HEK293 (cell line): ENCODE data around the gene MLLT3.

Source experiments
- CTCF ChIA-PET: fragments of 350-600 bp; formaldehyde crosslinking; extraction: SDS; loops from one replicate; lab custom pipeline; 2021; ENCODE audit warnings: antibody characterized with exemption; lab: Yijun Ruan, JAX
- POLR2A ChIA-PET: fragments of 300-600 bp; formaldehyde crosslinking; extraction: SDS; loops from one replicate; lab custom pipeline; 2020; ENCODE audit warnings: antibody characterized with exemption, inconsistent platforms; lab: Yijun Ruan, JAX
- H3K27ac ChIP-seq: fragments of 200-500 bp; sonication (Bioruptor generic); 2 replicates; pipeline ENCODE4 v1.5.1; 2014; ENCODE audit warnings: low read depth, low read length, control low read depth, inconsistent platforms; ENCODE audit errors: extremely low read depth
- H3K36me3 ChIP-seq, 2 experiments: fragments of 200-500 bp in 1 of 2; sonication (Bioruptor generic) in 1 of 2; 1 replicate in 1 of 2; 2 replicates in 1 of 2; pipeline ENCODE4 v1.5.1; 2014 to 2017; ENCODE audit warnings: inconsistent platforms in 2 of 2, low read length in 2 of 2; ENCODE audit not compliant: control insufficient read depth in 2 of 2, insufficient read depth in 1 of 2
- H3K4me1 ChIP-seq: fragments of 200-500 bp; sonication (Bioruptor generic); 2 replicates; pipeline ENCODE4 v1.5.1; 2014; ENCODE audit warnings: mild to moderate bottlenecking, low read length, inconsistent platforms; ENCODE audit not compliant: control insufficient read depth, insufficient read depth
- H3K4me3 ChIP-seq: 2 replicates; pipeline ENCODE4 v1.5.1; 2011; ENCODE audit warnings: low read depth, mild to moderate bottlenecking, control low read depth, low read length, moderate library complexity
- H3K9me3 ChIP-seq: fragments of 200-500 bp; sonication (Bioruptor generic); 2 replicates; pipeline ENCODE4 v1.5.1; 2014; ENCODE audit warnings: low read depth, low read length, inconsistent platforms; ENCODE audit not compliant: control insufficient read depth, insufficient read depth
- GLI2 ChIP-seq: fragments of 450-650 bp; formaldehyde crosslinking; IDR thresholded peaks from 2 replicates; pipeline ENCODE4; 2017; ENCODE audit warnings: missing biosample characterization, missing genetic modification characterization, low read depth, borderline replicate concordance
- IKZF3 ChIP-seq: fragments of 450-650 bp; IDR thresholded peaks from 2 replicates; pipeline ENCODE4 v1.5.0; 2018; ENCODE audit warnings: missing biosample characterization, mild to moderate bottlenecking, missing genetic modification characterization, moderate library complexity
- KLF10 ChIP-seq: fragments of 450-650 bp; IDR thresholded peaks from 2 replicates; pipeline ENCODE4 v1.5.1; 2018; ENCODE audit warnings: missing biosample characterization, mild to moderate bottlenecking, missing genetic modification characterization
- KLF17 ChIP-seq: fragments of 450-650 bp; formaldehyde crosslinking; IDR thresholded peaks from 2 replicates; pipeline ENCODE4 v1.5.1; 2016; ENCODE audit warnings: missing biosample characterization, missing genetic modification characterization
- MZF1 ChIP-seq: fragments of 450-650 bp; formaldehyde crosslinking; IDR thresholded peaks from 2 replicates; pipeline ENCODE4 v1.5.1; 2017; ENCODE audit warnings: missing biosample characterization, missing genetic modification characterization, borderline replicate concordance
- PATZ1 ChIP-seq: fragments of 450-650 bp; formaldehyde crosslinking; IDR thresholded peaks from 2 replicates; pipeline ENCODE4 v1.5.1; 2016; ENCODE audit warnings: missing biosample characterization, missing genetic modification characterization
- PRDM10 ChIP-seq: fragments of 450-650 bp; formaldehyde crosslinking; IDR thresholded peaks from 2 replicates; pipeline ENCODE4 v1.5.1; 2016; ENCODE audit warnings: missing biosample characterization, missing genetic modification characterization
- SP2 ChIP-seq: fragments of 450-650 bp; formaldehyde crosslinking; IDR thresholded peaks from 2 replicates; pipeline ENCODE4 v1.5.1; 2016; ENCODE audit warnings: missing biosample characterization, missing genetic modification characterization
- SP3 ChIP-seq: fragments of 450-650 bp; formaldehyde crosslinking; IDR thresholded peaks from 2 replicates; pipeline ENCODE4 v1.5.1; 2016; ENCODE audit warnings: missing biosample characterization, missing genetic modification characterization
- TCF7L2 ChIP-seq: IDR thresholded peaks from 2 replicates; pipeline ENCODE4 v1.6.1; 2011; ENCODE audit warnings: low read depth, mild to moderate bottlenecking, inconsistent platforms, low read length, moderate library complexity, borderline replicate concordance
- ZBTB11 ChIP-seq: fragments of 450-650 bp; formaldehyde crosslinking; conservative IDR thresholded peaks from 2 replicates; pipeline ENCODE4 v1.5.1; 2016; ENCODE audit warnings: low read depth, missing biosample characterization, missing genetic modification characterization
- ZBTB20 ChIP-seq: fragments of 450-650 bp; formaldehyde crosslinking; IDR thresholded peaks from 2 replicates; pipeline ENCODE4 v1.5.1; 2016; ENCODE audit warnings: missing biosample characterization, missing genetic modification characterization
- ZBTB21 ChIP-seq: fragments of 450-650 bp; formaldehyde crosslinking; IDR thresholded peaks from 2 replicates; pipeline ENCODE4 v1.5.1; 2017; ENCODE audit warnings: missing biosample characterization, missing genetic modification characterization
- ZIC2 ChIP-seq: fragments of 450-650 bp; formaldehyde crosslinking; IDR thresholded peaks from 2 replicates; pipeline ENCODE4 v1.5.1; 2016; ENCODE audit warnings: missing biosample characterization, missing genetic modification characterization
- ZNF146 ChIP-seq: fragments of 450-650 bp; formaldehyde crosslinking; IDR thresholded peaks from 2 replicates; pipeline ENCODE4 v1.5.1; 2016; ENCODE audit warnings: missing biosample characterization, missing genetic modification characterization
- ZNF157 ChIP-seq: fragments of 450-650 bp; formaldehyde crosslinking; IDR thresholded peaks from 2 replicates; pipeline ENCODE4 v1.5.1; 2016; ENCODE audit warnings: missing biosample characterization, missing genetic modification characterization
- ZNF214 ChIP-seq: fragments of 450-650 bp; formaldehyde crosslinking; IDR thresholded peaks from 2 replicates; pipeline ENCODE4 v1.5.1; 2017; ENCODE audit warnings: missing biosample characterization, mild to moderate bottlenecking, missing genetic modification characterization, borderline replicate concordance
- ZNF23 ChIP-seq: fragments of 450-650 bp; formaldehyde crosslinking; IDR thresholded peaks from 2 replicates; pipeline ENCODE4 v1.5.1; 2016; ENCODE audit warnings: missing biosample characterization, missing genetic modification characterization, borderline replicate concordance
- ZNF292 ChIP-seq: fragments of 450-650 bp; formaldehyde crosslinking; IDR thresholded peaks from 2 replicates; pipeline ENCODE4 v1.5.1; 2016; ENCODE audit warnings: low read depth, missing biosample characterization, missing genetic modification characterization, borderline replicate concordance
- ZNF391 ChIP-seq: fragments of 450-650 bp; formaldehyde crosslinking; IDR thresholded peaks from 2 replicates; pipeline ENCODE4 v1.5.1; 2016; ENCODE audit warnings: low read depth, missing biosample characterization, missing genetic modification characterization, borderline replicate concordance
- ZNF416 ChIP-seq: fragments of 450-650 bp; formaldehyde crosslinking; IDR thresholded peaks from 2 replicates; pipeline ENCODE4 v1.5.1; 2016; ENCODE audit warnings: missing biosample characterization, missing genetic modification characterization
- ZNF423 ChIP-seq: fragments of 450-650 bp; formaldehyde crosslinking; IDR thresholded peaks from 2 replicates; pipeline ENCODE4 v1.5.1; 2016; ENCODE audit warnings: missing biosample characterization, missing genetic modification characterization
- ZNF561 ChIP-seq: fragments of 450-650 bp; IDR thresholded peaks from 2 replicates; pipeline ENCODE4 v1.5.1; 2018; ENCODE audit warnings: missing biosample characterization, missing genetic modification characterization, borderline replicate concordance
- ZNF600 ChIP-seq: fragments of 450-650 bp; formaldehyde crosslinking; IDR thresholded peaks from 2 replicates; pipeline ENCODE4 v1.5.1; 2016; ENCODE audit warnings: missing biosample characterization, missing genetic modification characterization
- ZNF621 ChIP-seq: fragments of 450-650 bp; formaldehyde crosslinking; IDR thresholded peaks from 2 replicates; pipeline ENCODE4 v1.5.1; 2017; ENCODE audit warnings: missing biosample characterization, missing genetic modification characterization
- ZNF623 ChIP-seq: fragments of 450-650 bp; formaldehyde crosslinking; IDR thresholded peaks from 2 replicates; pipeline ENCODE4 v1.5.1; 2016; ENCODE audit warnings: missing biosample characterization, missing genetic modification characterization
- ZNF629 ChIP-seq: fragments of 450-650 bp; formaldehyde crosslinking; IDR thresholded peaks from 2 replicates; pipeline ENCODE4 v1.5.1; 2017; ENCODE audit warnings: missing biosample characterization, missing genetic modification characterization
- ZNF768 ChIP-seq: fragments of 450-650 bp; formaldehyde crosslinking; IDR thresholded peaks from 2 replicates; pipeline ENCODE4 v1.5.1; 2018; ENCODE audit warnings: missing biosample characterization, mild to moderate bottlenecking, missing genetic modification characterization
- ZNF843 ChIP-seq: fragments of 450-650 bp; formaldehyde crosslinking; IDR thresholded peaks from 2 replicates; pipeline ENCODE4 v1.5.1; 2016; ENCODE audit warnings: missing biosample characterization, missing genetic modification characterization

The MLLT3 gene

GRCh38 chr9:20390400-20390799 is 231.9 kb downstream of the MLLT3 start:
- no peak overlapping the region for H3K4me3 ChIP-seq
- H3K9me3 ChIP-seq = no peaks in the 10 kb centered on the region
- peaks cover 4% of the 10 kb centered on the region; the same call in 1 of the 2 replicates for H3K4me1 ChIP-seq
- no peaks in the 10 kb centered on the region for H3K36me3 ChIP-seq
- CTCF ChIA-PET = no interaction called here
- H3K27ac ChIP-seq = no peak overlapping the region
- TF ChIP-seq ZNF621 (no peak), KLF17 (tag by site-specific recombination) (no peak), ZNF561 (tag by site-specific recombination) (no peak), ZNF292 (no peak), GLI2 (no peak), SP2 (tag by site-specific recombination) (no peak), ZNF423 (tag by site-specific recombination) (no peak), SP3 (no peak), ZBTB21 (tag by site-specific recombination) (no peak), ZBTB11 (tag by site-specific recombination) (no peak), ZIC2 (tag by site-specific recombination) (no peak), ZNF843 (tag by site-specific recombination) (no peak)
- POLR2A ChIA-PET = no interaction called here

- no peak overlapping the region for H3K4me3 ChIP-seq
- CTCF ChIA-PET = no interaction called here
- no peaks in the 10 kb centered on the region for H3K9me3 ChIP-seq
- no peak overlapping the region for H3K27ac ChIP-seq
- POLR2A ChIA-PET = no interaction called here
- peaks cover 14% of the 10 kb centered on the region for H3K4me1 ChIP-seq
- no peaks in the 10 kb centered on the region for H3K36me3 ChIP-seq
- TF ChIP-seq ZNF23 (no peak), ZNF157 (tag by site-specific recombination) (no peak), TCF7L2 (no peak), ZNF214 (no peak), PATZ1 (tag by site-specific recombination) (no peak), PRDM10 (tag by site-specific recombination) (no peak), ZNF600 (tag by site-specific recombination) (no peak), MZF1 (tag by site-specific recombination) (no peak; the same call in 1 of the 2 replicates), ZNF623 (tag by site-specific recombination) (no peak), IKZF3 (tag by site-specific recombination) (no peak), ZNF391 (tag by site-specific recombination) (no peak), ZBTB20 (tag by site-specific recombination) (no peak), ZNF768 (tag by site-specific recombination) (no peak), ZNF146 (tag by site-specific recombination) (no peak), KLF10 (tag by site-specific recombination) (no peak), ZNF629 (tag by site-specific recombination) (no peak), ZNF416 (tag by site-specific recombination) (no peak)
Observed at GRCh38 chr9:20387062-20387461, 235.2 kb downstream of the MLLT3 start.
